Bone marrow (tissue), 2 donors: ENCODE measurements around the gene KRTAP12-3.
"Not testable (repeated sequence)": the region's sequence is repeated elsewhere in the genome, so short reads cannot be mapped to it uniquely, and the experiment has no call there.

Experiments used
- DNase-seq, 2 donors: peaks; one replicate each; lab custom pipeline; 2025; lab: John Stamatoyannopoulos, UW

Gene KRTAP12-3

DNA sequence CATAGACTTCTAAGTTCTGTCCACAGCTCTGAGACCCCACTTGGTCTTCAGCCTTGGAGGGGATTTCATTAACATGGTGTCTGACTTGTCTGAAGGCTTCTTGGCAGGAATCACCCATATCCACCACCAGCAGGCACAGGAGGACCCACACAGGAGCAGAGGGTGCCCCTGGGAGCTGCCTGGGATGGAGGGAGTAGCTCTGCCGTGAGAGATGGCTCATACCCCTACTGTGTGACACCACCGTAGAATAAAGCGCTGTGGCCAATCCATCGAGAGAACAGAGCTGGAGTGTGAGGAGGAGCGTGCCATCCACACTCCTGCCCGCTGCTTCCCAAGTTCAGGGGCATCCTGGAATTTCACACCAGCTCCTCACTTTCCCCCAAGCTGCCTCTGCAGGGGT, 27.3 kb downstream of the KRTAP12-3 start:
- not testable (repeated sequence) for DNase-seq

GRCh38 chr21:44686000-44686781, 28.5 kb downstream of the KRTAP12-3 start:
- DNase-seq: peak in 1 of 2 donors; percentile 10

DNA sequence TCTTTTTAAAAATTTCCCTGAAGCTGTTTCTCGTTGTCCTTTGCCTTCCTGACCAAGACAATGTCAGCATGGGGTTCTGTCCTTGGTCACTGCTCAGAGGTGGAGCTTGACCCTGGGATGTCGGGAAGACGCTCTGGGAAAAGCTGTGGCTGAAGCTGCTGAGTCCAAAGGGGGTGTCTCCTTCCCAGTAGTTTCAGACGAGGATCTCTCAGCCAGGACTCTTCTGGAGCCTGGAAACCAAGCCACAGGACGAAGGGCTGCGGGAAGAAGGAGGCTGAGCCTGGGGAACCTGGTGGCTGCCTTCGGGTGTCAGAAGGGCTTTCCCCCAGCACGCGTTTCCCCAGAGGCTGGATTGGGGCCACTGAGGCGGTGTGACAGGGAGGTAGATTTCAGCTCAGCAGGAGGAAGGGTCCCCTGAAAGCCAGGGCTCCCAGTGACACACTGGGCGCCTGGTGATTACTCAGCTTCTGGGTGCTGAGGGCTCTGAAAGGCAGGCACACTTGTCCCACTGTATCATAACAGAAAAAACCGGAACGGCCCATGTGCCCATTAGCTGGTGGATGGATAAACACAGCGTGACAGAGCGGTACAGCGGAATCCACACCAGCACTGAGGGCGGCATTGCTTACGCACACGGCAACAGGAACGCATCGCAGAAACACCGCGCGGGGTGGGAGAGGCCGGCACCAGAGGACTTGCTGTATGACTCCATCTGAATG, 29.3 kb downstream of the KRTAP12-3 start:
- no peak for DNase-seq

- DNase-seq: no peak
Observed at GRCh38 chr21:44687671-44688070, 29.9 kb downstream of the KRTAP12-3 start.

- DNase-seq: not testable (repeated sequence)
Observed at GRCh38 chr21:44689740-44690139, 32.0 kb downstream of the KRTAP12-3 start.

DNA sequence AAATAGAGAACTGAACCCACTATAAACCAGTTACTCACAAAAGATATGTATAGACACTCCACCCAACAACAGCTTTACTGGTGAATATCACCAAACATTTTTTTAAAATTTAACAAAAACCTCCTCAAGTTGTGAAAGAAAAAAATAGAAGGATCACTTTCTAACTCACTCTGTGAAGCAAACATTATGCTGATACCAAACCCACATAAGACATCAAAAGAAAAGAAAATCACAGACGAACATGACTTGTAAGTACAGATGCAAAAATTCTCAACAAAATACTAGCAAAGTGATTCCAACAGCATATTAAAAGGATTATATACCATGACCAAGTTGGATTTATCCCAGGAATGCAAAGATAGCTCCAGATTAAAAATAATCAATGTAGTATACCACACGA, 34.0 kb downstream of the KRTAP12-3 start:
- DNase-seq: no peak

GRCh38 chr21:44692798-44693512, 35.2 kb downstream of the KRTAP12-3 start:
- DNase-seq: no peak

GRCh38 chr21:44694776-44695175, 37.0 kb downstream of the KRTAP12-3 start:
- DNase-seq: no peak

DNA sequence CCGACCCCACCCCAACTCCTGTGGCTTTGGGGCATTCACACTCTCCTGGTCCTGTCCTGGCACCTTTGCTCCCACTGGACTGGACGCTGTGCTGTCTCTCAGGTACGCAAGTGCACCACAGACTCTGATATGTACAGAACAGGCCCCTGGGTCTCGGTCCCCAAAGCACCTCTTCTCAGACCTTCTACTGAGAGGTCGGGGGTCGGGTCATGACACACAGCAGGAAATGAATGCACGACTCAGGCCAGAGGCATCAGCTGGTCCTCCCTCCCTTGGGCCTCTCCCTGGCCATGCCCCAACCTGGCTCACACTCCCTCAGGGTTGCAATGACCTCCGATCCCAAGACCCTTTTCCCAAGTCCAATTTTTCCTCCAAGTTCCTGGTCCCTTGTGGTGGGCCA, 37.5 kb downstream of the KRTAP12-3 start:
- DNase-seq: no peak

DNA sequence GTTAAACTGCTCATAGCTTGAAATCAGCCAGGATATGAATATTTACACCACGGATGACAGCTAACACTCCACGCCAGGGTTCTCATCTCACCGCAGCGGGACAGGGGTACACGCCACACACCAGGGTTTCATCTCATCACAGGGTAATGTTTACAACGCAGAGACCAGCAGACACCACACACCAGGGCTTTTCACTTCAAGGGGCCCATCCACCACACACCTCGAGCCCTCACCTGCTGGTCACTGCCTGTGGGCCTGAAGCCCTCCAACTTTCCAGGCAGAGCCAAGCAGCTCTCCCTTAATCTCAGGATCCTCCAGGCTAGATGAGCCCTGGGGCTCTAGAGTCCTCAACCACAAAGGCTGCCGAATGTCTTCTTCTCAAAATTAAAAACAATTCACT, 37.9 kb downstream of the KRTAP12-3 start:
- DNase-seq: no peak

GRCh38 chr21:44696572-44696971, 38.8 kb downstream of the KRTAP12-3 start:
- no peak for DNase-seq

DNA sequence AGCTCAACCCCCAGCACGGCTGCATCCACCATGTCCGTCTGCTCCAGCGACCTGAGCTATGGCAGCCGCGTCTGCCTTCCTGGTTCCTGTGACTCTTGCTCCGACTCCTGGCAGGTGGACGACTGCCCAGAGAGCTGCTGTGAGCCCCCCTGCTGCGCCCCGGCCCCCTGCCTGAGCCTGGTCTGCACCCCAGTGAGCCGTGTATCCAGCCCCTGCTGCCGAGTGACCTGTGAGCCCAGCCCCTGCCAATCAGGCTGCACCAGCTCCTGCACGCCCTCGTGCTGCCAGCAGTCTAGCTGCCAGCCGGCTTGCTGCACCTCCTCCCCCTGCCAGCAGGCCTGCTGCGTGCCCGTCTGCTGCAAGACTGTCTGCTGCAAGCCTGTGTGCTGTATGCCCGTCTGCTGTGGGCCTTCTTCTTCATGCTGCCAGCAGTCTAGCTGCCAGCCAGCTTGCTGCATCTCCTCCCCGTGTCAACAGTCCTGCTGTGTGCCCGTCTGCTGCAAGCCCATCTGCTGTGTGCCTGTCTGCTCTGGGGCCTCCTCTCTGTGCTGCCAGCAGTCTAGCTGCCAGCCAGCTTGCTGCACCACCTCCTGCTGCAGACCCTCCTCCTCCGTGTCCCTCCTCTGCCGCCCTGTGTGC, 39.6 kb downstream of the KRTAP12-3 start, which contains the start of gene KRTAP10-12:
TSS of gene KRTAP10-12 (plus strand) at position 1 of the 639 bp plus-strand sequence. CDS start at position 31, 30 bp downstream.
- DNase-seq: not testable (repeated sequence)

- no peak for DNase-seq
Observed at GRCh38 chr21:44697811-44698734, 40.3 kb downstream of the KRTAP12-3 start.

GRCh38 chr21:44699502-44700001, 41.8 kb downstream of the KRTAP12-3 start:
- DNase-seq: no peak

DNA sequence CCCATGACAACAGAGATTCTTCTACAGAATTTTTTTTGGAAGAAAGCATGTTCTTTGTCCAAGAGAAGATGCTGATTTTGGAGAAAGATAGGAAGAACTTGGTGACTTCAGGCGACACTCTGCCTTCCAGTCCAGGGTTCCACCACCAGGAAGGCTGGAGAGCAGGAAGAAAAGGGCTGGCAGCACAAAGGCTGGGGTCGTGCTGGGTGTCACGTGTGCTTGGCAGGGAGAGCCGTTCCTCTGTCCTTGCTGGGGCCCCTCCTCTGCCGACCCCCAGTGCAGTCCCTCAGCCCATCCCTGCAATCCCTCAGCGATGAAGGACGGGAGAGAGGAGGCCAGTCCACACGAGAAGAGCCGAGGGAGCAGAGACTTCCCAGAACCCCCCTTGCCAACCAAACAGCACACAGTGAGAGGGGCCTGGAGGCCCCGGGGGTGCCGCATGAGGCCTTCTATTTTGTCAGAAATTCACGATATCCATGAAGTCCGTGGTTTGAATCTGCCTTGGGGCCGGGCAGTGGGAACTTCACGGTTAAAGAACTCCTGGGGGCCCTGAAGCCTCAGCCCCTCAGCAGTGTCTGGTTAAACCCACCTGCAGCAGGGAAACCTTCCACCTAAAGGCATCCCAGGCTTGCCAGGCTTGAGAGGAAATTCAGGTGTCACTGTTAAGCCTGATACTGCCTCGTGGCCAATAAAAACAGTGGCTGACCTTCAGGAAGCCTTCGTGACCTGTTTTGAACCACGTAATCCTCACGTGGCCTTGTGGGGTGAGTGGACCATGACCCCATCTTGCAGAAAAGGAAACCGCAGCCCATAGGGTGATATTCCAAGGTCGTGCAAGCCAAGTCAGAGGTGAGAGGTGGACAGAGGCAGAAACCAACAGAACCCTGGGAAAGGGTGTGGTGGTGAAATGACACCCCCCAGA, 42.6 kb downstream of the KRTAP12-3 start:
- DNase-seq: no peak

GRCh38 chr21:44701023-44701400, 43.3 kb downstream of the KRTAP12-3 start:
- no peak for DNase-seq

GRCh38 chr21:44701541-44701940, 43.8 kb downstream of the KRTAP12-3 start:
- DNase-seq: no peak

- DNase-seq: no peak
Observed at GRCh38 chr21:44702111-44702972, 44.6 kb downstream of the KRTAP12-3 start.
